ENCODE data around the gene LUZP1. TPM values are rescaled to one million over a fixed set of nuclear protein-coding genes. Genes with fewer than 3 reads are reported as not detected.
"Not testable (repeated sequence)": the region's sequence is repeated elsewhere in the genome, so short reads cannot be mapped to it uniquely, and the experiment has no call there.

LUZP1 gene
- total RNA-seq, 4 donors from 2014 or later, result 22.3 to 38.4 (median 30.3) TPM

GRCh38 chr1:23196627-23197328 lies 28.1 kb upstream of the LUZP1 start:
- Histone ChIP-seq H3K4me1 (no peaks in the 10 kb centered on the region), H3K9me3 (no peaks in the 10 kb centered on the region), H3K27ac (no peak overlapping the region), H3K36me3 (no peaks in the 10 kb centered on the region), H3K4me3 (no peak overlapping the region), H3K27me3 (peaks cover 23% of the 10 kb centered on the region)
- TF ChIP-seq EP300 (IDR thresholded peaks at IDR 0.05) (no peak), POLR2A (IDR thresholded peaks at IDR 0.05) (no peak)
- no peak for ATAC-seq
- 47 to 70% methylated on average over 2 to 3 of the region's 10 CpGs for WGBS, 2 donors (ENCODE audit: low coverage in 1 of 2)

- Histone ChIP-seq H3K4me3 (no peak overlapping the region), H3K36me3 (no peaks in the 10 kb centered on the region), H3K27me3 (peaks cover 11% of the 10 kb centered on the region), H3K4me1 (no peaks in the 10 kb centered on the region), H3K27ac (no peak overlapping the region), H3K9me3 (no peaks in the 10 kb centered on the region)
- no peak for TF ChIP-seq EP300 (IDR thresholded peaks at IDR 0.05)
- TF ChIP-seq CTCF (IDR thresholded peaks at IDR 0.05), result no peak
- TF ChIP-seq POLR2A (IDR thresholded peaks at IDR 0.05), result no peak
- no peak for TF ChIP-seq POLR2AphosphoS5 (IDR thresholded peaks at IDR 0.05)
- 67 to 70% methylated on average over 3 to 10 of the region's 11 CpGs for WGBS, 2 donors (ENCODE audit: low coverage in 1 of 2)
- no peak for ATAC-seq
Measured at GRCh38 chr1:23194119-23194984, 25.7 kb upstream of the LUZP1 start.

GRCh38 chr1:23193391-23194118 lies 24.9 kb upstream of the LUZP1 start:
- 88 to 91% methylated on average over 6 to 21 of the region's 27 CpGs for WGBS, 2 donors (ENCODE audit: low coverage in 1 of 2)
- peaks cover 11% of the 10 kb centered on the region for H3K27me3 ChIP-seq

GRCh38 chr1:23191199-23191598 lies 22.5 kb upstream of the LUZP1 start:
- WGBS, 2 donors (ENCODE audit: low coverage in 1 of 2), result 79% methylated on average over 3 of the region's 3 CpGs; no CpG with 5 or more reads in 1 of the 2 donors
- H3K36me3 ChIP-seq, result no peaks in the 10 kb centered on the region
- H3K27me3 ChIP-seq, result no peaks in the 10 kb centered on the region
- H3K9me3 ChIP-seq, result no peaks in the 10 kb centered on the region
- TF ChIP-seq EP300 (IDR thresholded peaks at IDR 0.05), result no peak
- TF ChIP-seq POLR2AphosphoS5 (IDR thresholded peaks at IDR 0.05), result no peak
- no peak for TF ChIP-seq POLR2A (IDR thresholded peaks at IDR 0.05)
- TF ChIP-seq CTCF (IDR thresholded peaks at IDR 0.05), result no peak
- ATAC-seq, result no peak
- H3K27ac ChIP-seq, result no peak overlapping the region
- no peak overlapping the region for H3K4me3 ChIP-seq
- H3K4me1 ChIP-seq, result no peaks in the 10 kb centered on the region

More at GRCh38 chr1:23193391-23194118, 24.9 kb upstream of the LUZP1 start:
- no peak overlapping the region for H3K27ac ChIP-seq
- no peak for ATAC-seq
- H3K9me3 ChIP-seq, result no peaks in the 10 kb centered on the region
- no peak for TF ChIP-seq POLR2AphosphoS5 (IDR thresholded peaks at IDR 0.05)
- no peak for TF ChIP-seq POLR2A (IDR thresholded peaks at IDR 0.05)
- TF ChIP-seq CTCF (IDR thresholded peaks at IDR 0.05), result no peak
- no peak overlapping the region for H3K4me3 ChIP-seq
- no peaks in the 10 kb centered on the region for H3K4me1 ChIP-seq
- no peaks in the 10 kb centered on the region for H3K36me3 ChIP-seq

- not testable (repeated sequence) for H3K27me3 ChIP-seq, ATAC-seq, H3K4me3 ChIP-seq, H3K4me1 ChIP-seq, H3K9me3 ChIP-seq, H3K27ac ChIP-seq, H3K36me3 ChIP-seq
- WGBS, 2 donors (ENCODE audit: low coverage in 1 of 2), result 90% methylated on average over 10 of the region's 13 CpGs; no CpG with 5 or more reads in 1 of the 2 donors
Measured at GRCh38 chr1:23188936-23189452, 20.3 kb upstream of the LUZP1 start.

All from gastroesophageal sphincter (tissue), 4 donors.